Measurements from ENCODE around the gene CCDC73.

GRCh38 chr11:32817181-32817851, 22.9 kb upstream of the CCDC73 start:
- TF ChIP-seq POLR2A (IDR thresholded peaks at IDR 0.05), result no peak
- TF ChIP-seq CTCF (IDR thresholded peaks at IDR 0.05), result no peak

Data from uterus (tissue), 2 donors.